Keratinocyte (primary cell): ENCODE measurements around the gene MRO.

Experiments
- CTCF ChIP-seq, 3 experiments: IDR thresholded peaks in 1 of 3; conservative IDR thresholded peaks in 1 of 3; optimal IDR thresholded peaks in 1 of 3; 2 replicates in 2 of 3; 3 replicates in 1 of 3; pipeline versions ENCODE3 to v1.5.1; 2011; ENCODE audit warnings: low read length in 3 of 3, mild to moderate bottlenecking in 3 of 3, moderate library complexity in 2 of 3, control low read depth in 1 of 3, inconsistent platforms in 1 of 3; ENCODE audit not compliant: insufficient read depth in 2 of 3; ENCODE audit errors: extremely low read depth in 1 of 3
- EZH2 ChIP-seq: IDR thresholded peaks from one replicate; pipeline ENCODE4 v1.6.1; 2012; ENCODE audit warnings: inconsistent platforms, mild to moderate bottlenecking, low read length, moderate library complexity

GRCh38 chr18:50822756-50823155 lies 2.9 kb upstream of the MRO start:
- no peak for TF ChIP-seq CTCF (optimal IDR thresholded peaks at IDR 0.05 in 1 of 3, IDR thresholded peaks at IDR 0.05 in 1 of 3, conservative IDR thresholded peaks at IDR 0.05 in 1 of 3; ENCODE audit: extremely low read depth in 1 of 3, insufficient read depth in 2 of 3, low read length in 3 of 3)
- no peak for TF ChIP-seq EZH2
